ENCODE data around the gene IFNW1.
"Not testable (repeated sequence)": the region's sequence is repeated elsewhere in the genome, so short reads cannot be mapped to it uniquely, and the experiment has no call there.

IFNW1 gene
- long read RNA-seq: 0 reads

GRCh38 chr9:21141427-21141882, at the start of gene IFNW1:
TSS of gene IFNW1 (minus strand) at chr9:21141832. CDS start at chr9:21141570, 262 bp downstream.
- no peak within 1 kb of the TSS for H3K27ac ChIP-seq (replicated peaks)
- no peaks in the 10 kb centered on the region for H3K27me3 ChIP-seq (ENCODE audit: insufficient read depth, poor library complexity, severe bottlenecking)
- no peak within 1 kb of the TSS for H3K4me3 ChIP-seq (replicated peaks; ENCODE audit: insufficient read depth, low read length)
- DNase-seq (ENCODE audit: low read depth in 1 of 2, low spot score in 1 of 2): no peak
- TF ChIP-seq GABPA (IDR thresholded peaks at IDR 0.05; ENCODE audit: low read depth) (no peak), CTCF (IDR thresholded peaks at IDR 0.05; ENCODE audit: insufficient read depth, low read length) (no peak), REST (IDR thresholded peaks at IDR 0.05; ENCODE audit: insufficient replicate concordance, low read depth) (no peak), SPI1 (IDR thresholded peaks at IDR 0.05; ENCODE audit: borderline replicate concordance, low read depth) (no peak), POLR2AphosphoS5 (IDR thresholded peaks at IDR 0.05; ENCODE audit: low read depth) (no peak)

- not testable (repeated sequence) for H3K4me3 ChIP-seq (replicated peaks; ENCODE audit: insufficient read depth, low read length); DNase-seq (ENCODE audit: low read depth in 1 of 2, low spot score in 1 of 2); H3K27me3 ChIP-seq (ENCODE audit: insufficient read depth, poor library complexity, severe bottlenecking); H3K27ac ChIP-seq (replicated peaks)
These were observed 45.9 kb upstream of the IFNW1 start, which contains the start of gene IFNA4 for GRCh38 chr9:21187487-21187886. TSS of gene IFNA4 (minus strand) at chr9:21187587. CDS start at chr9:21187531, 56 bp downstream.

GRCh38 chr9:21182810-21183736, 41.4 kb upstream of the IFNW1 start:
- H3K27ac ChIP-seq (replicated peaks); H3K4me3 ChIP-seq (replicated peaks; ENCODE audit: insufficient read depth, low read length); H3K27me3 ChIP-seq (ENCODE audit: insufficient read depth, poor library complexity, severe bottlenecking): not testable (repeated sequence)
- peak in 1 of 2 experiments; percentile 63 for DNase-seq (ENCODE audit: low read depth in 1 of 2, low spot score in 1 of 2)
- TF ChIP-seq CTCF (IDR thresholded peaks at IDR 0.05; ENCODE audit: insufficient read depth, low read length): peak; percentile 10

GRCh38 chr9:21174671-21175070, 33.0 kb upstream of the IFNW1 start:
- TF ChIP-seq POLR2AphosphoS5 (IDR thresholded peaks at IDR 0.05; ENCODE audit: low read depth): no peak
- TF ChIP-seq GABPA (IDR thresholded peaks at IDR 0.05; ENCODE audit: low read depth): no peak
- TF ChIP-seq CTCF (IDR thresholded peaks at IDR 0.05; ENCODE audit: insufficient read depth, low read length): no peak
- no peak for TF ChIP-seq SPI1 (IDR thresholded peaks at IDR 0.05; ENCODE audit: borderline replicate concordance, low read depth)
- no peak overlapping the region for H3K27ac ChIP-seq (replicated peaks)
- DNase-seq (ENCODE audit: low read depth in 1 of 2, low spot score in 1 of 2): no peak
- H3K4me3 ChIP-seq (replicated peaks; ENCODE audit: insufficient read depth, low read length): no peak overlapping the region
- H3K27me3 ChIP-seq (ENCODE audit: insufficient read depth, poor library complexity, severe bottlenecking): no peaks in the 10 kb centered on the region

GRCh38 chr9:21172156-21172555, 30.5 kb upstream of the IFNW1 start:
- TF ChIP-seq GABPA (IDR thresholded peaks at IDR 0.05; ENCODE audit: low read depth) (no peak), CTCF (IDR thresholded peaks at IDR 0.05; ENCODE audit: insufficient read depth, low read length) (no peak), POLR2AphosphoS5 (IDR thresholded peaks at IDR 0.05; ENCODE audit: low read depth) (no peak), SPI1 (IDR thresholded peaks at IDR 0.05; ENCODE audit: borderline replicate concordance, low read depth) (no peak), REST (IDR thresholded peaks at IDR 0.05; ENCODE audit: insufficient replicate concordance, low read depth) (no peak)
- no peak overlapping the region for H3K27ac ChIP-seq (replicated peaks)
- DNase-seq (ENCODE audit: low read depth in 1 of 2, low spot score in 1 of 2): no peak
- no peaks in the 10 kb centered on the region for H3K27me3 ChIP-seq (ENCODE audit: insufficient read depth, poor library complexity, severe bottlenecking)
- H3K4me3 ChIP-seq (replicated peaks; ENCODE audit: insufficient read depth, low read length): no peak overlapping the region

Data from HL-60 (cell line).